Activated CD4-positive, alpha-beta memory T cell treated with anti-CD3 and anti-CD28 coated beads for 36 hours (primary cell): Measurements from ENCODE around the gene VEPH1. TPM values are rescaled to one million over a fixed set of nuclear protein-coding genes. Genes with fewer than 3 reads are reported as not detected.
"Not testable (repeated sequence)": the region's sequence is repeated elsewhere in the genome, so short reads cannot be mapped to it uniquely, and the experiment has no call there.

Source experiments
- CTCF ChIA-PET: fragments of 350-600 bp; sonication (Branson Sonifier 250); formaldehyde crosslinking; loops from one replicate; lab custom pipeline; 2021; ENCODE audit warnings: antibody characterized with exemption, inconsistent platforms; lab: Charles Lee
- POLR2A ChIA-PET: fragments of 350-600 bp; sonication (Branson Sonifier 250); formaldehyde crosslinking; loops from one replicate; lab custom pipeline; 2021; ENCODE audit warnings: antibody characterized with exemption; lab: Charles Lee
- DNase-seq: peaks from one replicate; pipeline ENCODE4 v3.0.0-alpha.2; 2020
- H3K27ac Mint-ChIP-seq: one replicate; pipeline ENCODE4 v1.8.0; 2021; ENCODE audit warnings: mixed read lengths
- H3K27me3 Mint-ChIP-seq: one replicate; pipeline ENCODE4 v1.8.0; 2021; ENCODE audit warnings: mixed read lengths
- H3K36me3 Mint-ChIP-seq: one replicate; pipeline ENCODE4 v1.8.0; 2021; ENCODE audit warnings: mixed read lengths
- H3K4me1 Mint-ChIP-seq: one replicate; pipeline ENCODE4 v1.8.0; 2021; ENCODE audit warnings: low read depth, mixed read lengths
- H3K4me3 Mint-ChIP-seq: one replicate; pipeline ENCODE4 v1.8.0; 2021; ENCODE audit warnings: mild to moderate bottlenecking, mixed read lengths
- H3K9me3 Mint-ChIP-seq: one replicate; pipeline ENCODE4 v1.8.0; 2021; ENCODE audit warnings: mixed read lengths
- intact Hi-C: fragments of 100-400 bp; cut with micrococcal nuclease; formaldehyde crosslinking; loops from one replicate; pipeline ENCODE4 v1.15.1; 2023
- total RNA-seq, 2 experiments: library from RNA; stranded (reverse); gene quantifications; one replicate each; pipeline ENCODE4 v1.2.3, GENCODE V29; 2021

Gene VEPH1
- total RNA-seq, 2 experiments from 2014 or later: not detected

- intact Hi-C loops: no loop called here
- Mint-ChIP-seq H3K27ac (no peak overlapping the region), H3K9me3 (no peaks in the 10 kb centered on the region), H3K27me3 (no peaks in the 10 kb centered on the region), H3K36me3 (no peaks in the 10 kb centered on the region), H3K4me1 (no peaks in the 10 kb centered on the region), H3K4me3 (no peak overlapping the region)
- ChIA-PET CTCF (no interaction called here), POLR2A (no interaction called here)
- no peak for DNase-seq
These were observed 133.3 kb downstream of the VEPH1 start for GRCh38 chr3:157369727-157370421.

GRCh38 chr3:157368171-157368570 lies 135.0 kb downstream of the VEPH1 start:
- H3K4me3 Mint-ChIP-seq: no peak overlapping the region
- no peaks in the 10 kb centered on the region for H3K27me3 Mint-ChIP-seq
- H3K27ac Mint-ChIP-seq: no peak overlapping the region
- CTCF ChIA-PET: no interaction called here
- H3K4me1 Mint-ChIP-seq: no peaks in the 10 kb centered on the region
- H3K36me3 Mint-ChIP-seq: no peaks in the 10 kb centered on the region
- no peaks in the 10 kb centered on the region for H3K9me3 Mint-ChIP-seq
- POLR2A ChIA-PET: no interaction called here
- DNase-seq: no peak
- intact Hi-C loops: no loop called here

DNA sequence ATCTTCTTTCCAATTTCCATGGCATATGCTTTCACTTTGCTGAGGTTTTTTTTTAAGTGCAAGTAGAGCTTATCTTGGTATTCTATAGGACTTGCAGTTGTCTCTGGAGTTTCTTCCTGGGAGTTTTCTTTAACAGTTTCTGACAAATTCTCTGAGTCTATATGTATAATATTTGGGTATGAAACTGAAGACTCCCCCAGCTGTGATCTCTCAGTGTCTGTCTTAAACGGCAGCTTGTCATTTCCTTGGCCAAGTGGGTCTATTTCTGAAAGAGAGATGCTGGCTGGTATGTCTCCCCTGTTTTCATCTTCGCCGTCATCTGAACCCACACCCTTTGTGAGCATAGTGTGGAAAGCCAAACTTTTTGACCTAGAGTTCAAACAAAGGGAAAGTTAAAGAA lies 139.8 kb downstream of the VEPH1 start:
- CTCF ChIA-PET: interaction anchor here (0.6 kb wide), 1 partner anchor 163 kb away, joined by 3 read pairs; no protein-coding TSS in a partner anchor
- no peaks in the 10 kb centered on the region for H3K36me3 Mint-ChIP-seq
- no peaks in the 10 kb centered on the region for H3K27me3 Mint-ChIP-seq
- H3K4me3 Mint-ChIP-seq: no peak overlapping the region
- POLR2A ChIA-PET: interaction anchor here (0.6 kb wide), 1 partner anchor 44 kb away, joined by 3 read pairs; no protein-coding TSS in a partner anchor
- H3K4me1 Mint-ChIP-seq: no peaks in the 10 kb centered on the region
- H3K27ac Mint-ChIP-seq: no peak overlapping the region
- no peaks in the 10 kb centered on the region for H3K9me3 Mint-ChIP-seq
- intact Hi-C loops: no loop called here
- DNase-seq: no peak

GRCh38 chr3:157362348-157362747 lies 140.9 kb downstream of the VEPH1 start:
- no peak overlapping the region for H3K27ac Mint-ChIP-seq
- H3K36me3 Mint-ChIP-seq: no peaks in the 10 kb centered on the region
- CTCF ChIA-PET: no interaction called here
- no peaks in the 10 kb centered on the region for H3K9me3 Mint-ChIP-seq
- no peak for DNase-seq
- H3K4me3 Mint-ChIP-seq: no peak overlapping the region
- POLR2A ChIA-PET: no interaction called here
- no peaks in the 10 kb centered on the region for H3K4me1 Mint-ChIP-seq
- intact Hi-C loops: no loop called here
- H3K27me3 Mint-ChIP-seq: peaks cover 3% of the 10 kb centered on the region

DNA sequence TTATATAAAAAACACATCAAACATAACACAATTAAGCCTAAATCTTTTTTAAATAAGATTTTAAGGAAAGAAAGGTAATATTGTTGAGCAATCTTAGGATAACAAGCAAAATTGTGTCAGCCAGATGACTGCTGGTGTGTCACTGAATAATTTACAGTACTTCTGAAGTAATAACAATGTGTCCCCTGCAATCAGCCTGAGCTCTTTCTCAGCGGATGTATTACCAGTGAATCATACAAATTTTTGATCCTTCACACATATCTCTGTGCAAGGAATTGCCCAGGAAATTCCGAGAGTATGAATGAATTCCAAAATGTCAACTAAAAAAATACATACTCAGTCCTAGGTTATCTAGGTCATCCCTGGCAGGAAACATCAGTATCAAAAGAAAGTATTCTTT lies 143.2 kb downstream of the VEPH1 start:
- POLR2A ChIA-PET: no interaction called here
- intact Hi-C loops: no loop called here

GRCh38 chr3:157356541-157356940 lies 146.7 kb downstream of the VEPH1 start:
- no peak overlapping the region for H3K4me3 Mint-ChIP-seq
- intact Hi-C loops: no loop called here
- H3K27ac Mint-ChIP-seq: no peak overlapping the region
- ChIA-PET POLR2A (no interaction called here), CTCF (no interaction called here)
- peaks cover 3% of the 10 kb centered on the region for H3K27me3 Mint-ChIP-seq
- no peak for DNase-seq
- no peaks in the 10 kb centered on the region for H3K36me3 Mint-ChIP-seq
- H3K4me1 Mint-ChIP-seq: no peaks in the 10 kb centered on the region
- peaks cover under 1% of the 10 kb centered on the region for H3K9me3 Mint-ChIP-seq

More for the DNA sequence above, 143.2 kb downstream of the VEPH1 start:
- H3K27me3 Mint-ChIP-seq: peaks cover 3% of the 10 kb centered on the region
- DNase-seq: no peak
- no peaks in the 10 kb centered on the region for H3K4me1 Mint-ChIP-seq
- CTCF ChIA-PET: no interaction called here
- H3K27ac Mint-ChIP-seq: no peak overlapping the region
- H3K36me3 Mint-ChIP-seq: no peaks in the 10 kb centered on the region
- no peak overlapping the region for H3K4me3 Mint-ChIP-seq
- no peaks in the 10 kb centered on the region for H3K9me3 Mint-ChIP-seq

DNA sequence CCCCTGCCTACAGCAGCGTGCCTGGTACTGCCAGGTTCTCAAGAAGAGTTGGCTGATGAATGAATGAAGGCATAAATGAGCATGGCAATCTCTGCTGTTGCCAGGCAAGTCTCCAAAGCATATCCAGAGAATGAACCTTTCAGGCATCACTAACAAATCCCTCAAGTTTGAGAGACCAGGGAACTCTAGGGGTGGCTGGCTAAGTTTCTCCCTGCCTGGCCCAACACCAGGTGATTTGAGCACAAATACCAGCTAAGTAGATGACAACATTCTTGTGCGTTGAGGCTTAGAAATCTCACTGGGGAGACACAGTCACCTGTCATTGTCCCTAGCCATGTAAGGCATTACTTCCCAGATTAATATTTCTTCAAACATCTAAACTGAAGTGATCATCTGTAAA lies 147.9 kb downstream of the VEPH1 start:
- Mint-ChIP-seq H3K4me1 (no peaks in the 10 kb centered on the region), H3K9me3 (peaks cover 3% of the 10 kb centered on the region), H3K27me3 (peaks cover 3% of the 10 kb centered on the region), H3K36me3 (no peaks in the 10 kb centered on the region), H3K27ac (no peak overlapping the region), H3K4me3 (no peak overlapping the region)
- ChIA-PET POLR2A (no interaction called here), CTCF (no interaction called here)
- intact Hi-C loops: no loop called here
- DNase-seq: no peak

DNA sequence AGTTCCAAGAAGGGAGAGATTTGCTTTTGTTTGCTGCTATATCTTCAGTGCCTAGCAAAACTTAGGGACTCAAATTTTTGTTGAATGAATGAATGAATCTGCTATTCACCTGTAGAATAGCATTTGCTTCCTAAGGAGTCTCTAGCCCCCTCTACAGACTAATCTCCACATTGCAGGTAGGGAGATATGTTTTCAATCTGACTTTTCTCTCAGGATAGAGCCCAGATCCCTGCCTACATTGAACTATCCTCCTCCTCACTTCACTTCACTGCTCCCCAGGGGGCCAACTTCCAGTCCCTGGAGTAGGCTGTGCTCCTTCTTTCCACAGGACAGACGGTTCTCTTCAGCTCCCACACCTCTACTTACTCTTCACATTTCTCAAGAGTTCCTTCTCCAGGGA lies 148.5 kb downstream of the VEPH1 start:
- Mint-ChIP-seq H3K27ac (no peak overlapping the region), H3K27me3 (peaks cover 3% of the 10 kb centered on the region), H3K36me3 (no peaks in the 10 kb centered on the region), H3K4me3 (no peak overlapping the region), H3K4me1 (no peaks in the 10 kb centered on the region), H3K9me3 (peaks cover 3% of the 10 kb centered on the region)
- ChIA-PET POLR2A (interaction anchor here (0.7 kb wide), 1 partner anchor 941 kb away, joined by 3 read pairs; no protein-coding TSS in a partner anchor), CTCF (interaction anchor here (0.6 kb wide), 1 partner anchor 853 kb away, joined by 3 read pairs; no protein-coding TSS in a partner anchor)
- intact Hi-C loops: no loop called here
- DNase-seq: no peak

GRCh38 chr3:157354254-157354653 lies 149.0 kb downstream of the VEPH1 start:
- ChIA-PET POLR2A (interaction anchor here (0.7 kb wide), 1 partner anchor 940 kb away, joined by 3 read pairs; no protein-coding TSS in a partner anchor), CTCF (interaction anchor here (0.6 kb wide), 1 partner anchor 854 kb away, joined by 3 read pairs; no protein-coding TSS in a partner anchor)
- Mint-ChIP-seq H3K36me3 (no peaks in the 10 kb centered on the region), H3K27ac (no peak overlapping the region), H3K9me3 (peaks cover 4% of the 10 kb centered on the region), H3K4me3 (no peak overlapping the region), H3K4me1 (no peaks in the 10 kb centered on the region), H3K27me3 (peaks cover 3% of the 10 kb centered on the region)
- intact Hi-C loops: no loop called here
- DNase-seq: no peak

DNA sequence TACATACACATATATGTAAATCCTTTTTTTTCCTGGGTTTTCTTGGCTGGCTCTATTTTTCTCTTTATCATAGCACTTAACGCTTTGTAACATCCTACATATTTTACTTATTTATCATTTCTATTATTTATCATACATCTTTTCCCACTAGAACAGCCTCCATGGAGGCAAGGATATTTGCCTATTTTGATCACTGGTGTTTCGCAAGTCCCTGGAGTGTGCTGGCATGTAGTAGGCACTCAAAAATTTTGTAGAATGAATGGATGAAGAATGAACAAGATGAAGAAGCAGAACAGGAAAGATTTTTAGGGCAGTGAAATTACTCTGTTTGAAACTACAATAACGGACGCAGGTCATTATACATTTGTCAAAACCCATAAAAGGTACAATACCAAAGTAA lies 149.6 kb downstream of the VEPH1 start:
- Mint-ChIP-seq H3K36me3 (no peaks in the 10 kb centered on the region), H3K4me1 (no peaks in the 10 kb centered on the region), H3K27me3 (peaks cover 3% of the 10 kb centered on the region), H3K4me3 (no peak overlapping the region), H3K27ac (no peak overlapping the region), H3K9me3 (peaks cover 4% of the 10 kb centered on the region)
- ChIA-PET CTCF (no interaction called here), POLR2A (no interaction called here)
- intact Hi-C loops: no loop called here
- no peak for DNase-seq

- DNase-seq: no peak
- Mint-ChIP-seq H3K36me3 (no peaks in the 10 kb centered on the region), H3K27ac (no peak overlapping the region), H3K4me3 (no peak overlapping the region), H3K9me3 (peaks cover 4% of the 10 kb centered on the region), H3K4me1 (no peaks in the 10 kb centered on the region), H3K27me3 (no peaks in the 10 kb centered on the region)
- intact Hi-C loops: no loop called here
- ChIA-PET CTCF (no interaction called here), POLR2A (no interaction called here)
These were observed 151.2 kb downstream of the VEPH1 start for GRCh38 chr3:157351981-157352380.

- H3K27ac Mint-ChIP-seq, POLR2A ChIA-PET, CTCF ChIA-PET, H3K9me3 Mint-ChIP-seq, H3K4me3 Mint-ChIP-seq, DNase-seq, H3K4me1 Mint-ChIP-seq, H3K36me3 Mint-ChIP-seq, H3K27me3 Mint-ChIP-seq, intact Hi-C loops: not testable (repeated sequence)
These were observed 152.6 kb downstream of the VEPH1 start for GRCh38 chr3:157350651-157351050.
